K562 (cell line): ENCODE measurements around the gene RARA. TPM values are rescaled to one million over a fixed set of nuclear protein-coding genes. Genes with fewer than 3 reads are reported as not detected.
A peak's percentile ranks its signal among the peaks of the same experiment; 100 is the strongest.

ENCODE experiments used
- ARID2 ChIP-seq: fragments of 450-650 bp; IDR thresholded peaks from 2 replicates; pipeline ENCODE4 v1.6.1; 2017; ENCODE audit warnings: antibody characterized with exemption, mild to moderate bottlenecking
- ASH1L ChIP-seq: fragments of 450-650 bp; IDR thresholded peaks from 2 replicates; pipeline ENCODE4 v1.6.1; 2018; ENCODE audit warnings: borderline replicate concordance, mild to moderate bottlenecking, low read depth; ENCODE audit not compliant: partially characterized antibody
- HDAC2 ChIP-seq: fragments of 450-650 bp; IDR thresholded peaks from 2 replicates; pipeline ENCODE4 v1.6.1; 2016; ENCODE audit warnings: mild to moderate bottlenecking
- MLLT1 ChIP-seq, 2 experiments: fragments of 450-650 bp; IDR thresholded peaks; 2 replicates each; pipeline ENCODE4 v1.6.1; 2016
- OTX1 ChIP-seq: fragments of 450-650 bp; formaldehyde crosslinking; IDR thresholded peaks from 2 replicates; pipeline ENCODE4 v1.4.0; 2022; ENCODE audit warnings: mild to moderate bottlenecking
- RB1 ChIP-seq: fragments of 450-650 bp; IDR thresholded peaks from 2 replicates; pipeline ENCODE4 v1.6.1; 2017; ENCODE audit warnings: low read depth, mild to moderate bottlenecking
- RCOR1 ChIP-seq, 2 experiments: IDR thresholded peaks; 2 replicates each; pipeline ENCODE4 v1.6.1; 2012; ENCODE audit warnings: low read depth in 2 of 2, low read length in 2 of 2, borderline replicate concordance in 1 of 2, improper control_type of control experiment in 1 of 2
- TRIM25 ChIP-seq: fragments of 450-650 bp; IDR thresholded peaks from 2 replicates; pipeline ENCODE4 v1.7.0; 2016; ENCODE audit warnings: borderline replicate concordance
- XRCC5 ChIP-seq: fragments of 200-400 bp; formaldehyde crosslinking; IDR thresholded peaks from 2 replicates; pipeline ENCODE4 v1.6.1; 2017; ENCODE audit warnings: low read depth, mild to moderate bottlenecking, low read length
- YY1 ChIP-seq, 3 experiments: IDR thresholded peaks; 2 replicates each; pipeline ENCODE4 v1.6.1; 2011; ENCODE audit warnings: low read length in 2 of 3, mild to moderate bottlenecking in 2 of 3, moderate library complexity in 2 of 3, borderline replicate concordance in 1 of 3, control low read depth in 1 of 3, low read depth in 1 of 3; ENCODE audit not compliant: insufficient read depth in 3 of 3, insufficient replicate concordance in 2 of 3, control insufficient read depth in 1 of 3, insufficient read length in 1 of 3; ENCODE audit errors: extremely low read depth in 1 of 3
- ZC3H8 ChIP-seq: fragments of 450-650 bp; IDR thresholded peaks from 2 replicates; pipeline ENCODE4 v1.6.1; 2017
- ZNF23 ChIP-seq: fragments of 250-450 bp; sonication (Bioruptor Pico); IDR thresholded peaks from 2 replicates; pipeline ENCODE4 v1.4.0; 2020; ENCODE audit warnings: mild to moderate bottlenecking
- ZNF76 ChIP-seq: fragments of 250-450 bp; sonication (Bioruptor Pico); IDR thresholded peaks from 2 replicates; pipeline ENCODE4 v1.4.0; 2020; ENCODE audit warnings: mild to moderate bottlenecking, moderate library complexity, borderline replicate concordance
- polyA plus RNA-seq, 8 experiments: library from polyadenylated mRNA; depleted of rRNA in 4 of 8; stranded (reverse) in 5 of 8; unstranded in 3 of 8; fragments of >200 nt; fragmentation: Nextera tagmentation in 2 of 8; fragmentation: Illumina TruSeq in 1 of 8; extraction: Ambion mirVana in 2 of 8; extraction: Trizol in 1 of 8; gene quantifications; 2 replicates each; pipeline versions ENCODE4 v1.2.1 to v1.2.3, GENCODE V29; 2011 to 2014; ENCODE audit warnings: inconsistent platforms in 1 of 8, missing spikeins in 1 of 8
- total RNA-seq, 7 experiments: library from RNA; depleted of rRNA in 6 of 7; stranded (reverse); fragments of >200 nt in 6 of 7; fragmentation: Illumina TruSeq in 2 of 7; extraction: Trizol in 2 of 7; gene quantifications; 2 replicates each; pipeline versions ENCODE4 v1.2.1 to v1.2.3, GENCODE V29; 2011 to 2021; ENCODE audit warnings: low replicate concordance in 1 of 7
- TF ChIP-seq, protein P1 (sequence below): fragments of 450-650 bp; IDR thresholded peaks from 2 replicates; pipeline ENCODE4 v1.6.1; 2017; ENCODE audit warnings: antibody characterized with exemption, mild to moderate bottlenecking
- TF ChIP-seq, protein P2 (sequence below): IDR thresholded peaks from 2 replicates; pipeline ENCODE4 v1.6.1; 2016; ENCODE audit warnings: missing genetic modification characterization, missing compliant biosample characterization
- TF ChIP-seq, protein P3 (sequence below): sonication (generic); IDR thresholded peaks from 2 replicates; pipeline ENCODE4 v1.6.1; 2016

The RARA gene
- total and polyA plus RNA-seq, 9 of the 15 experiments (the other 6 are each of a cell fraction or from before 2014, with no cell fraction given) = 0.10 to 28.0 (median 7.9) TPM

- peak; percentile 80; the same call in 1 of the 2 replicates for TF ChIP-seq OTX1 (CRISPR knock-in tag)
- peak; percentile 80; the same call in 1 of the 2 replicates for TF ChIP-seq TRIM25
- TF ChIP-seq ZNF23 = 0 out of 2 replicates have a peak, but pooled peaks have one; percentile 46
- peak; percentile 49 for TF ChIP-seq ASH1L
- 0 out of 4 replicates have a peak, but pooled peaks of 1 of the 2 experiments have one; percentile 39 for TF ChIP-seq RCOR1 (IDR thresholded peaks at IDR 0.05; ENCODE audit: borderline replicate concordance in 1 of 2, low read depth in 2 of 2, low read length in 2 of 2)
- TF ChIP-seq, protein P1, sequence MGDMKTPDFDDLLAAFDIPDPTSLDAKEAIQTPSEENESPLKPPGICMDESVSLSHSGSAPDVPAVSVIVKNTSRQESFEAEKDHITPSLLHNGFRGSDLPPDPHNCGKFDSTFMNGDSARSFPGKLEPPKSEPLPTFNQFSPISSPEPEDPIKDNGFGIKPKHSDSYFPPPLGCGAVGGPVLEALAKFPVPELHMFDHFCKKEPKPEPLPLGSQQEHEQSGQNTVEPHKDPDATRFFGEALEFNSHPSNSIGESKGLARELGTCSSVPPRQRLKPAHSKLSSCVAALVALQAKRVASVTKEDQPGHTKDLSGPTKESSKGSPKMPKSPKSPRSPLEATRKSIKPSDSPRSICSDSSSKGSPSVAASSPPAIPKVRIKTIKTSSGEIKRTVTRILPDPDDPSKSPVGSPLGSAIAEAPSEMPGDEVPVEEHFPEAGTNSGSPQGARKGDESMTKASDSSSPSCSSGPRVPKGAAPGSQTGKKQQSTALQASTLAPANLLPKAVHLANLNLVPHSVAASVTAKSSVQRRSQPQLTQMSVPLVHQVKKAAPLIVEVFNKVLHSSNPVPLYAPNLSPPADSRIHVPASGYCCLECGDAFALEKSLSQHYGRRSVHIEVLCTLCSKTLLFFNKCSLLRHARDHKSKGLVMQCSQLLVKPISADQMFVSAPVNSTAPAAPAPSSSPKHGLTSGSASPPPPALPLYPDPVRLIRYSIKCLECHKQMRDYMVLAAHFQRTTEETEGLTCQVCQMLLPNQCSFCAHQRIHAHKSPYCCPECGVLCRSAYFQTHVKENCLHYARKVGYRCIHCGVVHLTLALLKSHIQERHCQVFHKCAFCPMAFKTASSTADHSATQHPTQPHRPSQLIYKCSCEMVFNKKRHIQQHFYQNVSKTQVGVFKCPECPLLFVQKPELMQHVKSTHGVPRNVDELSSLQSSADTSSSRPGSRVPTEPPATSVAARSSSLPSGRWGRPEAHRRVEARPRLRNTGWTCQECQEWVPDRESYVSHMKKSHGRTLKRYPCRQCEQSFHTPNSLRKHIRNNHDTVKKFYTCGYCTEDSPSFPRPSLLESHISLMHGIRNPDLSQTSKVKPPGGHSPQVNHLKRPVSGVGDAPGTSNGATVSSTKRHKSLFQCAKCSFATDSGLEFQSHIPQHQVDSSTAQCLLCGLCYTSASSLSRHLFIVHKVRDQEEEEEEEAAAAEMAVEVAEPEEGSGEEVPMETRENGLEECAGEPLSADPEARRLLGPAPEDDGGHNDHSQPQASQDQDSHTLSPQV = peak; percentile 49
- TF ChIP-seq, protein P2, sequence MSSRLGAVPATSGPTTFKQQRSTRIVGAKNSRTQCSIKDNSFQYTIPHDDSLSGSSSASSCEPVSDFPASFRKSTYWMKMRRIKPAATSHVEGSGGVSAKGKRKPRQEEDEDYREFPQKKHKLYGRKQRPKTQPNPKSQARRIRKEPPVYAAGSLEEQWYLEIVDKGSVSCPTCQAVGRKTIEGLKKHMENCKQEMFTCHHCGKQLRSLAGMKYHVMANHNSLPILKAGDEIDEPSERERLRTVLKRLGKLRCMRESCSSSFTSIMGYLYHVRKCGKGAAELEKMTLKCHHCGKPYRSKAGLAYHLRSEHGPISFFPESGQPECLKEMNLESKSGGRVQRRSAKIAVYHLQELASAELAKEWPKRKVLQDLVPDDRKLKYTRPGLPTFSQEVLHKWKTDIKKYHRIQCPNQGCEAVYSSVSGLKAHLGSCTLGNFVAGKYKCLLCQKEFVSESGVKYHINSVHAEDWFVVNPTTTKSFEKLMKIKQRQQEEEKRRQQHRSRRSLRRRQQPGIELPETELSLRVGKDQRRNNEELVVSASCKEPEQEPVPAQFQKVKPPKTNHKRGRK (tag) = peak; percentile 99
- TF ChIP-seq MLLT1 (IDR thresholded peaks at IDR 0.05) = peak; percentile 75 to 83; a peak in 2 of 4 replicates
- no peak for TF ChIP-seq ZNF76
- TF ChIP-seq, protein P3, sequence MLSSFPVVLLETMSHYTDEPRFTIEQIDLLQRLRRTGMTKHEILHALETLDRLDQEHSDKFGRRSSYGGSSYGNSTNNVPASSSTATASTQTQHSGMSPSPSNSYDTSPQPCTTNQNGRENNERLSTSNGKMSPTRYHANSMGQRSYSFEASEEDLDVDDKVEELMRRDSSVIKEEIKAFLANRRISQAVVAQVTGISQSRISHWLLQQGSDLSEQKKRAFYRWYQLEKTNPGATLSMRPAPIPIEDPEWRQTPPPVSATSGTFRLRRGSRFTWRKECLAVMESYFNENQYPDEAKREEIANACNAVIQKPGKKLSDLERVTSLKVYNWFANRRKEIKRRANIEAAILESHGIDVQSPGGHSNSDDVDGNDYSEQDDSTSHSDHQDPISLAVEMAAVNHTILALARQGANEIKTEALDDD = no peak
- TF ChIP-seq YY1 (IDR thresholded peaks at IDR 0.05; ENCODE audit: borderline replicate concordance in 1 of 3, control insufficient read depth in 1 of 3, extremely low read depth in 1 of 3, insufficient read depth in 3 of 3, insufficient read length in 1 of 3, insufficient replicate concordance in 2 of 3, low read depth in 1 of 3, low read length in 2 of 3) = peak in 2 of 3 experiments; percentile 36 to 56
- TF ChIP-seq ARID2 = peak; percentile 61; the same call in 1 of the 2 replicates
- peak; percentile 82 for TF ChIP-seq RB1
- peak; percentile 63; the same call in 1 of the 2 replicates for TF ChIP-seq ZC3H8
- TF ChIP-seq HDAC2 = 0 out of 2 replicates have a peak, but pooled peaks have one; percentile 12
- TF ChIP-seq XRCC5 = peak; percentile 95
Observed at GRCh38 chr17:40358323-40359038, 49.5 kb downstream of the RARA start (continued).
